GM06990 (cell line): ENCODE data around the gene KRT36.

Source experiments
- DNase-seq: peaks from one replicate; pipeline ENCODE4 v3.0.0-alpha.2; 2011; ENCODE audit not compliant: insufficient read length; ENCODE audit errors: extremely low read depth
- H3K27me3 ChIP-seq: replicated peaks from 2 replicates; pipeline ENCODE4 v1.6.0; 2011; ENCODE audit warnings: low read length; ENCODE audit not compliant: control insufficient read depth, insufficient read depth
- H3K36me3 ChIP-seq: 2 replicates; pipeline ENCODE4 v1.5.1; 2011; ENCODE audit warnings: low read length; ENCODE audit not compliant: control insufficient read depth, insufficient read depth
- H3K4me3 ChIP-seq: replicated peaks from 2 replicates; pipeline ENCODE4 v1.5.1; 2011; ENCODE audit warnings: low read depth, mild to moderate bottlenecking, control low read depth, low read length
- TF ChIP-seq, protein P1 (sequence below): IDR thresholded peaks from 2 replicates; pipeline ENCODE4 v1.5.1; 2011; ENCODE audit warnings: low read length, control low read depth, mild to moderate bottlenecking, inconsistent platforms; ENCODE audit not compliant: insufficient read depth, poor library complexity, severe bottlenecking

KRT36 gene

GRCh38 chr17:41520821-41521521 is 31.3 kb upstream of the KRT36 start:
- DNase-seq, result no peak
- Histone ChIP-seq H3K4me3 (no peak overlapping the region), H3K27me3 (no peaks in the 10 kb centered on the region; the same call in none of the 2 replicates), H3K36me3 (no peaks in the 10 kb centered on the region)
- TF ChIP-seq, protein P1, sequence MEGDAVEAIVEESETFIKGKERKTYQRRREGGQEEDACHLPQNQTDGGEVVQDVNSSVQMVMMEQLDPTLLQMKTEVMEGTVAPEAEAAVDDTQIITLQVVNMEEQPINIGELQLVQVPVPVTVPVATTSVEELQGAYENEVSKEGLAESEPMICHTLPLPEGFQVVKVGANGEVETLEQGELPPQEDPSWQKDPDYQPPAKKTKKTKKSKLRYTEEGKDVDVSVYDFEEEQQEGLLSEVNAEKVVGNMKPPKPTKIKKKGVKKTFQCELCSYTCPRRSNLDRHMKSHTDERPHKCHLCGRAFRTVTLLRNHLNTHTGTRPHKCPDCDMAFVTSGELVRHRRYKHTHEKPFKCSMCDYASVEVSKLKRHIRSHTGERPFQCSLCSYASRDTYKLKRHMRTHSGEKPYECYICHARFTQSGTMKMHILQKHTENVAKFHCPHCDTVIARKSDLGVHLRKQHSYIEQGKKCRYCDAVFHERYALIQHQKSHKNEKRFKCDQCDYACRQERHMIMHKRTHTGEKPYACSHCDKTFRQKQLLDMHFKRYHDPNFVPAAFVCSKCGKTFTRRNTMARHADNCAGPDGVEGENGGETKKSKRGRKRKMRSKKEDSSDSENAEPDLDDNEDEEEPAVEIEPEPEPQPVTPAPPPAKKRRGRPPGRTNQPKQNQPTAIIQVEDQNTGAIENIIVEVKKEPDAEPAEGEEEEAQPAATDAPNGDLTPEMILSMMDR, result no peak

DNA sequence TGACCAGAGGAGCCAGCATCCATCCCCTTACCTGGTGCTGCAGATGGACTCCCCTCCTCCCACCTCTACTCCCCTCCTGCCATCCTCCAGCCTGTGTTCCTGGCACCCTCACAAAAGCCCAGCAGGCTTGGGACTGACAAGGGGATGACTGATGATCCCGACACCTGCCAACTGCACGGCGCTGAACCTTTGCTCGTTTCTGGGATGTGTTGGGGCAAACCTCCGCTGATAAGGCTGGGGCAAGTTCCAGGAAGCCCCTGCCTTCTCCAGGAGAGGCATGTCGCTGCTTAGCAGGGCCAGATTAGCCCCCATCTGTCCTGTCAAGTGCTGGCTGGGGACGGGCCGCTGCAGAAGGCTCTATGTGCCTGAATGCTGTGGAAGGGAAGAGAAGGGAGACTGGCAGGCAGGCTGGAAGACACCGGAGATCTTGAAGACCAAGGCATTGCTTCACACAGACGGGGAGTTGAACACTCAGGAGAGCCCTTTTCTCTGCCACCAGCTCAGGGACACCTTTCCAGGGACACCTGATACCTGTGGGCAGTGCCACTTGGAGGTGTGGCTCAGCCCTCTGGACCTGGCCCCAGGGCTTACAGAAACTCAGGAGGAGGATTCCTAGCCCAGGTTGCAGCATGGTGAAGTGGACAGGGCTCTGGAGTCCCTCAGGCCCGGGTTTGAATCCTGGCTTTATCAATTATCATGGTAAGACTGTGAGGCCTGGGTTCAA is 30.0 kb upstream of the KRT36 start:
- Histone ChIP-seq H3K36me3 (no peaks in the 10 kb centered on the region), H3K4me3 (no peak overlapping the region), H3K27me3 (no peaks in the 10 kb centered on the region; the same call in 1 of the 2 replicates)
- TF ChIP-seq, protein P1, result no peak
- no peak for DNase-seq

DNA sequence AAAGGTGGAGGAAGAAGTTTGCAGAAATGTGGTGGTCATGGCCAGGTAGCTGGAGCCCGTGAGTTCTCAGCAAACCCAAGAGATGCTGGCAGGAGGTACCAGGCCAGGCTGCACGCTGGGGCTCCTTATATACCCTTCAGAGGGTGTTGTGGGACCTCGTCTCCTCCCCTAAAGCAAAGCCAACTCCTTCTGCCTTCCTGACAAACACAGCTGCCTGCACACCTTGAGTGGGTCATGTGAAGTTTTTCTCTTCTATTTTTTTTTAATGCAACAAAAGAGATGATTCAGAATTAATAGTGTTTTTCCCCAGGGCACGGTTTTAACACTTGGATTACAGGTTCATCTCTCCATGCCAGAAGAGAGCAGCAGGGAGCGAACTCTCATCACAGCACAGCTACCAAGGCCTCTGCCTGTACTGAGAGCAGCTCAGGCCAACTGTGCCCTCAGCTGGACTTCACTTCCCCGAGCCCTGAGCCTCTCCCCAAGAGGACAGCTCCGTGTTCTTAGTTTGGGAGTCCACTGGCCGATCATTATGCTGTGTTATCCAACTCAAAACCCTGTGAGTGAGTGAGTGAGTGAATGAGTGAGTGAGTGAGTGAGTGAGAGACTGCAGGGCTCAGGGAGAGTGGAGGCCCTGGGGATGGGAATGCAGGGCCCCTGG is 29.2 kb upstream of the KRT36 start, which contains the start of gene KRT15:
KRT15 (minus strand) TSS at position 102 of the 661 bp plus-strand sequence; CDS start at position 39, 63 bp downstream.
- Histone ChIP-seq H3K36me3 (no peaks in the 10 kb centered on the region), H3K27me3 (no peaks in the 10 kb centered on the region; the same call in 1 of the 2 replicates), H3K4me3 (no peak within 1 kb of the TSS)
- DNase-seq, result no peak
- TF ChIP-seq, protein P1, result no peak

DNA sequence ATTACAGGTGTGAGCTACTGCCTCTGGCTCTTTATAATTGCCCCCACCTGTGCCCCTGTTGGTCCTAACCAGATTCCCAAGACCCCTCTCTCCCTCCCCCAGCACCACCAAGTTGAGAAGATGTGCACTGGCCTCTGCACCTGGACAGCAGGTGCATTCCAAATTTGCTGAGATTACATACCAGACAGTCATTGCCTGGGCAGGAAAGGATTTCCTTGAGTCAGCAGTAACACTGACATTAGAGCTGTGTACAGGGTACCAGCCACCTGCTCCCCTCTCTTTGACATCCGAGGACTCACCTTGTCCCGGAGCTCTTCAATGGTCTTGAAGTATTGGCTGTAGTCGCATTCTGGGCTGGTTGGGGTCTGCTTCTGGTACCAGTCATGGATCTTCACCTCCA is 28.3 kb upstream of the KRT36 start:
- TF ChIP-seq, protein P1, result no peak
- H3K4me3 ChIP-seq, result no peak overlapping the region
- H3K27me3 ChIP-seq, result no peaks in the 10 kb centered on the region; the same call in 1 of the 2 replicates
- no peak for DNase-seq
- no peaks in the 10 kb centered on the region for H3K36me3 ChIP-seq

DNA sequence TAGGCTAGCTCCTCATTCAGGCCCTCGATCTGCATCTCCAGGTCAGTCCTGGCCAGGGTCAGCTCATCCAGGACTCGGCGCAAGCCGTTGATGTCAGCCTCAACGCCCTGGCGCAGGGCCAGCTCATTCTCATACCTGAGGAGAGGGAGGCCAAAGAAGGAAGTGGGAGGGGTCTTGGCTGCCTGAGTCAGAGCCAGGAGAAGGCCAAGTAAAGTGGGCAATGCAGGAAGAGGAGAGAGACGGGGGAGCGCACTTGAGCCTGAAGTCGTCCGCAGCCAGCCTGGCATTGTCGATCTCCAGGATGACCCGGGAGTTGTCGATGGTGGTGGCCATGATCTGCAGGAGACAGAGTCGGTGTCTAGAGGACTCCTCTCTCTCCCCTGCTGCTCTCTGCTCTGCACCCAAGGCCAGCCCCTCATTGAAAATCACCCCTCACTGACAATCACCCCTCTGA is 27.1 kb upstream of the KRT36 start:
- no peak for DNase-seq
- Histone ChIP-seq H3K27me3 (no peaks in the 10 kb centered on the region; the same call in 1 of the 2 replicates), H3K36me3 (no peaks in the 10 kb centered on the region), H3K4me3 (no peak overlapping the region)
- TF ChIP-seq, protein P1, result no peak
